MM.1S (cell line): Measurements from ENCODE around the gene DCPS.
"Not testable (repeated sequence)": the region's sequence is repeated elsewhere in the genome, so short reads cannot be mapped to it uniquely, and the experiment has no call there.

Experiments
- EZH2 ChIP-seq: fragments of 300-600 bp; sonication (generic); optimal IDR thresholded peaks from 2 replicates; pipeline ENCODE3; 2017; ENCODE audit warnings: low read depth, mild to moderate bottlenecking, antibody characterized with exemption, low read length, mixed read lengths
- TF ChIP-seq, protein P1 (sequence below): fragments of 300-600 bp; sonication (generic); IDR thresholded peaks from 2 replicates; pipeline ENCODE4 v1.5.1; 2016; ENCODE audit warnings: antibody characterized with exemption, low read length, mixed read lengths

DNA sequence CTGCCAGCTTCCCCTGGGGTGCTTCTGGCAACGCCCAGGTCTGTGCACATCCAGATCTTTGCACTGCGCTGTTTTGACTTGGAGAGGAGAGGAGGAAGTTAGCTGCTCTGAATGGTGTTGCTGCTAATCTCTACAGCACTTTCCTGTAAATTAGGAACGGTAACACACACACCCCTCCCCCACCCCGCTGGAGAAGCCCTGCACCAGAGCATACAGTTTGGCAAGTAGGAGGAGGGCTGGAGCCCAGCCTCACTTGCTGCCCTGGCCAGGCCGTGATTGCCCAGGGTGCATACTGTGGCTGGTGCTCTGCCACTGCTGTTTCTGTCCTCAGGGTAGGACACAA, 82.8 kb downstream of the DCPS start:
- TF ChIP-seq, protein P1, sequence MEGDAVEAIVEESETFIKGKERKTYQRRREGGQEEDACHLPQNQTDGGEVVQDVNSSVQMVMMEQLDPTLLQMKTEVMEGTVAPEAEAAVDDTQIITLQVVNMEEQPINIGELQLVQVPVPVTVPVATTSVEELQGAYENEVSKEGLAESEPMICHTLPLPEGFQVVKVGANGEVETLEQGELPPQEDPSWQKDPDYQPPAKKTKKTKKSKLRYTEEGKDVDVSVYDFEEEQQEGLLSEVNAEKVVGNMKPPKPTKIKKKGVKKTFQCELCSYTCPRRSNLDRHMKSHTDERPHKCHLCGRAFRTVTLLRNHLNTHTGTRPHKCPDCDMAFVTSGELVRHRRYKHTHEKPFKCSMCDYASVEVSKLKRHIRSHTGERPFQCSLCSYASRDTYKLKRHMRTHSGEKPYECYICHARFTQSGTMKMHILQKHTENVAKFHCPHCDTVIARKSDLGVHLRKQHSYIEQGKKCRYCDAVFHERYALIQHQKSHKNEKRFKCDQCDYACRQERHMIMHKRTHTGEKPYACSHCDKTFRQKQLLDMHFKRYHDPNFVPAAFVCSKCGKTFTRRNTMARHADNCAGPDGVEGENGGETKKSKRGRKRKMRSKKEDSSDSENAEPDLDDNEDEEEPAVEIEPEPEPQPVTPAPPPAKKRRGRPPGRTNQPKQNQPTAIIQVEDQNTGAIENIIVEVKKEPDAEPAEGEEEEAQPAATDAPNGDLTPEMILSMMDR: not testable (repeated sequence)
- TF ChIP-seq EZH2: not testable (repeated sequence)
